Measurements from ENCODE around the gene RAMAC. TPM values are rescaled to one million over a fixed set of nuclear protein-coding genes. Genes with fewer than 3 reads are reported as not detected.

The RAMAC gene
- total and polyA plus RNA-seq, 2 of the 8 experiments (the other 6 are each of a cell fraction or from before 2014, with no cell fraction given) = 20.7 to 32.9 TPM

DNA sequence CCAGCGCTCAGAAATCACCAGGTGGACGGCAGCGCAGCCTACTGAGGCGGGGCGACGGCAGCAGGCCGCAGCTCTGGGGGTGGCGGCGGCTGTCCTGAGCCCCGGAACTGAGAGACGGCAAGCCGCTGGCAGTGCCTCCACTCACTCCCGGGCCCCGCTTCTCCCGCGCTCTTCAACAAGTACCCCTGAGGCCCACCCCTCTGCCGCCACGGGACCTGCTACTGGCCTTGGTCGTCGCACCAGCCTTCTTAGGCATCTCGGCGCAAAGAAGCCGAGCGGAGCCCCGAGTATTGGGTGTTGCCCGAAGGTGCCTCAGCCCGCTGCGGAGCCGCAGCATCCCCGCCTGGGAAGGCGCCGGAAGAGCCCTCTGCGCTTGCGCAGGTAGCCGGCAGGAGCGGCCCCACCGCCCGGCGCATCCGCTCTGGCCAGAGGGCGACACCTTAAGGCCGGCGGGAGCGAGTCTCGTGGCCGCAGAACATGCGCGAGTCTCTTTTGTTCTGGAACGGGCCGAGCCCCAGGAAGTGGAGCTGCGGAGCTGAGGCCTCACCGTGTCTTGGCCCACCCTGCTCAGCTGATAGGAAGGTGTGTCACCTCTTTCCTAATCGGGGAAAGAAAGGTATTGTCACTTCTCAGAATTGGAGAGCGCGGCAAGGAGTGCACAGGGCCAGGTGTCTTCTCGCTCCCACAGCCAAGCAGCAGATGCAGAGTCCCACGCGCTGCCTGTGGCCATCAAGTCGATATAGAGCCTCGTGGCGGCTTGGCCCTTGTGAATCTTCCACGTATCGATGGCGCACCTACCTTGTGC is 25.5 kb downstream of the RAMAC start, which contains the start of gene C15orf40 (continued):
- TF ChIP-seq, protein P1, sequence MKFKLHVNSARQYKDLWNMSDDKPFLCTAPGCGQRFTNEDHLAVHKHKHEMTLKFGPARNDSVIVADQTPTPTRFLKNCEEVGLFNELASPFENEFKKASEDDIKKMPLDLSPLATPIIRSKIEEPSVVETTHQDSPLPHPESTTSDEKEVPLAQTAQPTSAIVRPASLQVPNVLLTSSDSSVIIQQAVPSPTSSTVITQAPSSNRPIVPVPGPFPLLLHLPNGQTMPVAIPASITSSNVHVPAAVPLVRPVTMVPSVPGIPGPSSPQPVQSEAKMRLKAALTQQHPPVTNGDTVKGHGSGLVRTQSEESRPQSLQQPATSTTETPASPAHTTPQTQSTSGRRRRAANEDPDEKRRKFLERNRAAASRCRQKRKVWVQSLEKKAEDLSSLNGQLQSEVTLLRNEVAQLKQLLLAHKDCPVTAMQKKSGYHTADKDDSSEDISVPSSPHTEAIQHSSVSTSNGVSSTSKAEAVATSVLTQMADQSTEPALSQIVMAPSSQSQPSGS (IDR thresholded peaks at IDR 0.05; ENCODE audit: low read length) = 0 out of 2 replicates have a peak, but pooled peaks have one; percentile 32
- TF ChIP-seq GABPA (IDR thresholded peaks at IDR 0.05; ENCODE audit: borderline replicate concordance, insufficient read depth, low read length) (peak; percentile 59; the same call in 1 of the 2 replicates), FOSL1 (IDR thresholded peaks at IDR 0.05; ENCODE audit: insufficient read depth, low read depth, low read length) (no peak), KDM5A (IDR thresholded peaks at IDR 0.05; ENCODE audit: low read length) (0 out of 2 replicates have a peak, but pooled peaks have one; percentile 36), CREB1 (IDR thresholded peaks at IDR 0.05) (peak; percentile 62), SP4 (IDR thresholded peaks at IDR 0.05; ENCODE audit: low read length) (no peak; the same call in 1 of the 2 replicates), HDAC2 (IDR thresholded peaks at IDR 0.05; ENCODE audit: borderline replicate concordance in 1 of 2, low read depth in 2 of 2, low read length in 2 of 2) (no peak), TAF7 (optimal IDR thresholded peaks at IDR 0.05; ENCODE audit: borderline replicate concordance, low read depth, low read length) (peak; percentile 63), POLR2A (IDR thresholded peaks at IDR 0.05; ENCODE audit: control extremely low read depth in 1 of 2, low read depth in 2 of 2, low read length in 2 of 2) (peak in 1 of 2 experiments; percentile 87; a peak in 2 of 3 replicates)
- TF ChIP-seq, protein P2, sequence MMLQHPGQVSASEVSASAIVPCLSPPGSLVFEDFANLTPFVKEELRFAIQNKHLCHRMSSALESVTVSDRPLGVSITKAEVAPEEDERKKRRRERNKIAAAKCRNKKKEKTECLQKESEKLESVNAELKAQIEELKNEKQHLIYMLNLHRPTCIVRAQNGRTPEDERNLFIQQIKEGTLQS (IDR thresholded peaks at IDR 0.05; ENCODE audit: insufficient read depth, low read depth, low read length) = 0 out of 2 replicates have a peak, but pooled peaks have one; percentile 60
- TF ChIP-seq, protein P3, sequence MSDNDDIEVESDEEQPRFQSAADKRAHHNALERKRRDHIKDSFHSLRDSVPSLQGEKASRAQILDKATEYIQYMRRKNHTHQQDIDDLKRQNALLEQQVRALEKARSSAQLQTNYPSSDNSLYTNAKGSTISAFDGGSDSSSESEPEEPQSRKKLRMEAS (IDR thresholded peaks at IDR 0.05) = peak; percentile 99
- TF ChIP-seq, protein P4, sequence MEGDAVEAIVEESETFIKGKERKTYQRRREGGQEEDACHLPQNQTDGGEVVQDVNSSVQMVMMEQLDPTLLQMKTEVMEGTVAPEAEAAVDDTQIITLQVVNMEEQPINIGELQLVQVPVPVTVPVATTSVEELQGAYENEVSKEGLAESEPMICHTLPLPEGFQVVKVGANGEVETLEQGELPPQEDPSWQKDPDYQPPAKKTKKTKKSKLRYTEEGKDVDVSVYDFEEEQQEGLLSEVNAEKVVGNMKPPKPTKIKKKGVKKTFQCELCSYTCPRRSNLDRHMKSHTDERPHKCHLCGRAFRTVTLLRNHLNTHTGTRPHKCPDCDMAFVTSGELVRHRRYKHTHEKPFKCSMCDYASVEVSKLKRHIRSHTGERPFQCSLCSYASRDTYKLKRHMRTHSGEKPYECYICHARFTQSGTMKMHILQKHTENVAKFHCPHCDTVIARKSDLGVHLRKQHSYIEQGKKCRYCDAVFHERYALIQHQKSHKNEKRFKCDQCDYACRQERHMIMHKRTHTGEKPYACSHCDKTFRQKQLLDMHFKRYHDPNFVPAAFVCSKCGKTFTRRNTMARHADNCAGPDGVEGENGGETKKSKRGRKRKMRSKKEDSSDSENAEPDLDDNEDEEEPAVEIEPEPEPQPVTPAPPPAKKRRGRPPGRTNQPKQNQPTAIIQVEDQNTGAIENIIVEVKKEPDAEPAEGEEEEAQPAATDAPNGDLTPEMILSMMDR (IDR thresholded peaks at IDR 0.05; ENCODE audit: control extremely low read depth in 1 of 3, insufficient read depth in 1 of 3, low read depth in 1 of 3, low read length in 3 of 3) = peak; percentile 72 to 83 (median 79)
